Measurements from ENCODE around the gene MRTFB.

The MRTFB gene

DNA sequence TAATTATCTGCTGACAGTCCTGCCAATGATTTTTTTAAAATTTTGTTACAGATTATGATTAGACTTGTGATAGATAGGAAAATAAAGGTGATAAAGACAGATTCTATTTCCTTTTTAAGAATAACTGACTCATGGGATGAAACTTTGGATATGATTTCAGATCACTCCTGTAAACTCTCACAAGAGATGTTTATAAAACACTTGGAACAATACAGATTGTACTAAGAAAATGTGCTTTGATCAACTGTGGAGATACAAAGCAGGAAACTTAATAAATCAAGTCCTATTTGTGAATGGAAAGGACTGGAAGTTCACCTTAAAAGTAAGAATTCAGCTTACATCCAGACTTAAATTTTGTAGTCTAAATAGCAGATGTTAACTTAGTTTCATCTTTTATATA is 21.4 kb downstream of the MRTFB start:
- H3K4me3 ChIP-seq (ENCODE audit: control insufficient read depth, low read depth, low read length): no peak overlapping the region
- no peak for DNase-seq (ENCODE audit: low read depth)
- TF ChIP-seq, protein P1, sequence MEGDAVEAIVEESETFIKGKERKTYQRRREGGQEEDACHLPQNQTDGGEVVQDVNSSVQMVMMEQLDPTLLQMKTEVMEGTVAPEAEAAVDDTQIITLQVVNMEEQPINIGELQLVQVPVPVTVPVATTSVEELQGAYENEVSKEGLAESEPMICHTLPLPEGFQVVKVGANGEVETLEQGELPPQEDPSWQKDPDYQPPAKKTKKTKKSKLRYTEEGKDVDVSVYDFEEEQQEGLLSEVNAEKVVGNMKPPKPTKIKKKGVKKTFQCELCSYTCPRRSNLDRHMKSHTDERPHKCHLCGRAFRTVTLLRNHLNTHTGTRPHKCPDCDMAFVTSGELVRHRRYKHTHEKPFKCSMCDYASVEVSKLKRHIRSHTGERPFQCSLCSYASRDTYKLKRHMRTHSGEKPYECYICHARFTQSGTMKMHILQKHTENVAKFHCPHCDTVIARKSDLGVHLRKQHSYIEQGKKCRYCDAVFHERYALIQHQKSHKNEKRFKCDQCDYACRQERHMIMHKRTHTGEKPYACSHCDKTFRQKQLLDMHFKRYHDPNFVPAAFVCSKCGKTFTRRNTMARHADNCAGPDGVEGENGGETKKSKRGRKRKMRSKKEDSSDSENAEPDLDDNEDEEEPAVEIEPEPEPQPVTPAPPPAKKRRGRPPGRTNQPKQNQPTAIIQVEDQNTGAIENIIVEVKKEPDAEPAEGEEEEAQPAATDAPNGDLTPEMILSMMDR (IDR thresholded peaks at IDR 0.05; ENCODE audit: control insufficient read depth, insufficient read depth, low read depth, low read length, missing control alignments): no peak

DNA sequence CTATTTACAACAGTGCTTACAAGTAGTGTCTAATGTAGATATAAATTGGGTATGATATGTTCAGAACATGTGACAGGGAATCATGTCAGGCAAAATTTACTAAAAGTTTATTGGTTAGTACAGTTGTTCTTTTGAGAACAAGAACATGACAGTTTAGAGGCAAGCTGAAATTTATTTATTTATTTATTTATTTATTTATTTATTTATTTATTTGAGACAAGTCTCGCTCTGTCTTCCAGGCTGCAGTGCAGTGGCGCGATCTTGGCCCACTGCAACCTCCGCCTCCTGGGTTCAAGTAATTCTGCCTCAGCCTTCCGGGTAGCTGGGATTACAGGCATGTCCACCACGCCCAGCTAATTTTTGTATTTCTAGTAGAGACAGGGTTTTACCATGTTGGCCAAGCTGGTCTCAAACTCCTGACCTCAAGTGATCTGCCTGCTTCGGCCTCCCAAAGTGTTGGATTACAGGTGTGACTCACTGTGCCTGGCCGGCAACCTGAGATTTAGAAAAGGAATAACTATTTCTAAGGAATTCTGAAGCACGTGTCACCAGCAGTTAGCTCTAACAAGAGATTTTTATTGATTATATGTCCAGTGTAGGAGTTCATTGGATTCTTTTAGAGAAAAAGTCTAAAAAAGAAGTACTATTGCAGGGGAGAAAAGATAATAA is 24.9 kb downstream of the MRTFB start:
- TF ChIP-seq, protein P1 (IDR thresholded peaks at IDR 0.05; ENCODE audit: control insufficient read depth, insufficient read depth, low read depth, low read length, missing control alignments): no peak
- no peak overlapping the region for H3K4me3 ChIP-seq (ENCODE audit: control insufficient read depth, low read depth, low read length)
- DNase-seq (ENCODE audit: low read depth): no peak

DNA sequence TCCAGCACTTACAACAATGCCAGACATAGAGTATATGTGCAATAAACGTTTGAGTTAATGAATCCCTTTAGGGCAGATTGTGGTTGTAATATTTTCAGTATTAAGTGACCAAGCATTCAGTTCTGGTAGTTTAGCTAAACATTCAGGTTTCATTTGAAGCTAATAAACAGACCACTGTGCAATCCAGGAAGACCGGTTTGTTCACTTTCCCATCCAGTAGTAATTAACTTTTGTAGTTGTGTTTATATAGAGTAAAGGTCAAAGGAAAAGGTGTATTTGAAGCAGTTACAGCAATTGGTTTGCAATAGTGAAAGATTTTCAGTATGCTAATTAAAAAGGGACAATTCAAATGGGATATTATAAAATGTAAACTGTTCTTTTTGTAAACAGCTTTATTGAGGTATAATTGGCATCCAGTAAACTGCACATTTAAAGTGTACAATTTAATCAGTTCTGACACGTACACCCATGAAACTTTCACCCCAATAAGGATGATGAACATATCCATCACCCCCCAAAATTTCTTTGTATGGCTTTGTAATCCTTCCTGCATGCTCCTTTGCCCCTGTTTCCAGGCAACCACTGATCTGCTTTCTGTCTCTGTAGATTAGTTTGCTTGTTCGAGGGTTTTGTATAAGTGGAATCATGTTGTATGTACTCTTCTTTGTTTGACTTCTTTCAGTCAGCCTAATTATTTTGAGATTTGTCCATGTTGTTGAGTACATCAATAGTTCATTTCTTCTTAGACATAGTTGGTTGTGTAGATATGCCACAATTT is 26.3 kb downstream of the MRTFB start:
- H3K4me3 ChIP-seq (ENCODE audit: control insufficient read depth, low read depth, low read length): no peak overlapping the region
- no peak for DNase-seq (ENCODE audit: low read depth)
- TF ChIP-seq, protein P1 (IDR thresholded peaks at IDR 0.05; ENCODE audit: control insufficient read depth, insufficient read depth, low read depth, low read length, missing control alignments): no peak

DNA sequence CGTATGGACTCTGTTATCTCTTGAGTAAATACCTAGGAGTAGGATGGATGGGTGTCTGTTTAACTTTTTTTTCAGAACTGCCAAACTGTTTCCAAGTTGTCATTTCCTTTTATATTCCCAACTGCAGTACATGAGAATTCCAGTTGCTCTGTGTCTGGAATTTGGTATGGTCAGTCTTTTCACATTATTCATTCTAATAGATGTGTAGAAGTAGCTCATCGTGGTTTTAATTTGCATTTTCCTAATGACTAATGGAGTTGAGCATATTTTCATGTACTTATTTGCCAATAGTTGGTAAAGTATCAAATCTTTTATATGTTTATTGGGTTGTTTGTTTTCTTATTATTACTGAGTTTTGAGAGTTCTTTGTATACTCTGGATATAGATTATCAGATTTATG is 27.0 kb downstream of the MRTFB start:
- no peak for DNase-seq (ENCODE audit: low read depth)
- no peak overlapping the region for H3K4me3 ChIP-seq (ENCODE audit: control insufficient read depth, low read depth, low read length)
- TF ChIP-seq, protein P1 (IDR thresholded peaks at IDR 0.05; ENCODE audit: control insufficient read depth, insufficient read depth, low read depth, low read length, missing control alignments): no peak

DNA sequence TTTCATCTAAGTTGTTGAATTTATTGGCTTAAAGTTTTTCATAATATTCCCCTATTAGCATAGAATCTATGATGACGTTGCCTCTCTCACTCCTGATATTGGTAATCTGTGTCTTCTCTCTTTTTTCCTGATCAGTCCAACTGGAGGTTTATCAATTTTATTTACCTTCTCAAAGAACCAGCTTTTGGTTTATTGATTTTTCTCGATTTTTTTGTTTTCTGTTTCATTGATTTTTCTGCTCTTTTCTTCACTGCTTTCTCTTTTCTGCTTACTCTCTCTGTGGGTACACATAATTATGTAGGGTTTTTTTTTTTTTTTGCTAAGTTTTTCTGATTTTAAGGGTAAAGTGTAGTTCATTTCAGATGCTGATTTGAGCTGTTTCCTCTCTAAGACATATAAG is 29.7 kb downstream of the MRTFB start:
- H3K4me3 ChIP-seq (ENCODE audit: control insufficient read depth, low read depth, low read length): no peak overlapping the region
- no peak for DNase-seq (ENCODE audit: low read depth)
- TF ChIP-seq, protein P1 (IDR thresholded peaks at IDR 0.05; ENCODE audit: control insufficient read depth, insufficient read depth, low read depth, low read length, missing control alignments): no peak

DNA sequence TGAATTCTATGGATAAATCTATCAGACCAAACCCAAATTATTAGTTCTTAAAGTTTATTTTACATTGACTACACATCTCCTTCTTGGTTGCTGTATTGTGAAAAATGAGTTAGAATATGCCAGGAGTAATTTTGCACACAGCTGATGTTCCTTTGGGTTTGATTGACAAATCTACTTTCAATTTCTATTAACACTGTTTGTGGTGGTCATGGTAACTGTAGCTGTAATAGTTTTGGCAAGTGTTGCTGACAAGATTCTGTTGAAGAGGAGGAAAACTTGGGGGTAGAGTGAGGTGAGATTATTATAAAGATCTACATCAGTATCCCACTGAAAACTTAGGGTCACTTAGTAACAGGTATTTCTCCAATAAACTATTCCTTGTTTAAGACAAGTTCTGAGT is 30.3 kb downstream of the MRTFB start:
- H3K4me3 ChIP-seq (ENCODE audit: control insufficient read depth, low read depth, low read length): no peak overlapping the region
- DNase-seq (ENCODE audit: low read depth): no peak
- TF ChIP-seq, protein P1 (IDR thresholded peaks at IDR 0.05; ENCODE audit: control insufficient read depth, insufficient read depth, low read depth, low read length, missing control alignments): no peak
